RWPE2 (cell line): ENCODE measurements around the gene TAS2R10.

Experiments used
- ATAC-seq: fragments of 200-7000 bp; cut with Tn5 transposase; 3 replicates; pipeline ENCODE4 v1.9.1; 2021; ENCODE audit warnings: low read depth
- DNase-seq: peaks from one replicate; pipeline ENCODE4 v3.0.0-alpha.2; 2020; ENCODE audit warnings: low spot score
- H3K27ac ChIP-seq: fragments of 450-650 bp; 2 replicates; pipeline ENCODE4 v1.5.1; 2017; ENCODE audit warnings: mild to moderate bottlenecking; ENCODE audit not compliant: poor library complexity, severe bottlenecking
- H3K27me3 ChIP-seq: fragments of 250-450 bp; sonication (Bioruptor Pico); 2 replicates; pipeline ENCODE4 v1.5.1; 2021; ENCODE audit warnings: mild to moderate bottlenecking, moderate library complexity; ENCODE audit not compliant: insufficient read depth, poor library complexity, severe bottlenecking
- H3K36me3 ChIP-seq: fragments of 250-450 bp; sonication (Bioruptor Pico); 2 replicates; pipeline ENCODE4 v1.5.1; 2020; ENCODE audit warnings: low read depth, mild to moderate bottlenecking, moderate library complexity
- H3K4me1 ChIP-seq: fragments of 250-450 bp; sonication (Bioruptor Pico); 2 replicates; pipeline ENCODE4 v1.5.1; 2021; ENCODE audit warnings: mild to moderate bottlenecking, moderate library complexity; ENCODE audit not compliant: insufficient read depth, poor library complexity, severe bottlenecking
- H3K4me3 ChIP-seq: fragments of 250-450 bp; sonication (Bioruptor Pico); 2 replicates; pipeline ENCODE4 v1.5.1; 2021; ENCODE audit warnings: mild to moderate bottlenecking, moderate library complexity; ENCODE audit not compliant: severe bottlenecking
- H3K9me3 ChIP-seq: fragments of 250-450 bp; sonication (Bioruptor Pico); 2 replicates; pipeline ENCODE4 v1.5.1; 2021; ENCODE audit warnings: mild to moderate bottlenecking, moderate library complexity; ENCODE audit not compliant: severe bottlenecking
- CTCF ChIP-seq: fragments of 450-650 bp; IDR thresholded peaks from one replicate; pipeline ENCODE4 v1.5.1; 2017; ENCODE audit warnings: mild to moderate bottlenecking, moderate library complexity; ENCODE audit not compliant: poor library complexity, severe bottlenecking

TAS2R10 gene

GRCh38 chr12:10783252-10783651, 42.9 kb downstream of the TAS2R10 start:
- no peak for ATAC-seq

GRCh38 chr12:10779103-10779502, 47.1 kb downstream of the TAS2R10 start:
- Histone ChIP-seq H3K4me3 (no peak overlapping the region), H3K27ac (no peak overlapping the region), H3K4me1 (no peaks in the 10 kb centered on the region), H3K27me3 (peaks cover 3% of the 10 kb centered on the region), H3K9me3 (no peaks in the 10 kb centered on the region), H3K36me3 (no peaks in the 10 kb centered on the region)
- no peak for ATAC-seq
- no peak for TF ChIP-seq CTCF
- DNase-seq, result no peak

More at GRCh38 chr12:10783252-10783651, 42.9 kb downstream of the TAS2R10 start:
- Histone ChIP-seq H3K4me3 (no peak overlapping the region), H3K27ac (no peak overlapping the region), H3K27me3 (no peaks in the 10 kb centered on the region), H3K36me3 (no peaks in the 10 kb centered on the region), H3K4me1 (no peaks in the 10 kb centered on the region), H3K9me3 (no peaks in the 10 kb centered on the region)
- TF ChIP-seq CTCF, result no peak
- no peak for DNase-seq
